WTC11 (cell line): ENCODE measurements around the gene SRCIN1. TPM values are rescaled to one million over a fixed set of nuclear protein-coding genes. Genes with fewer than 3 reads are reported as not detected.
A peak's percentile ranks its signal among the peaks of the same experiment; 100 is the strongest.
"Not testable (repeated sequence)": the region's sequence is repeated elsewhere in the genome, so short reads cannot be mapped to it uniquely, and the experiment has no call there.

Experiments used
- ATAC-seq: fragments of 200-7000 bp; cut with Tn5 transposase; 2 replicates; pipeline ENCODE4 v1.10.0; 2021; ENCODE audit warnings: mild to moderate bottlenecking, moderate library complexity
- CTCF ChIA-PET: fragments of 300-600 bp; sonication (Branson Sonifier 250); formaldehyde crosslinking; loops from one replicate; lab custom pipeline; 2021; ENCODE audit warnings: antibody characterized with exemption; lab: Charles Lee
- POLR2A ChIA-PET: fragments of 350-600 bp; sonication (Branson Sonifier 250); formaldehyde crosslinking; loops from one replicate; lab custom pipeline; 2021; ENCODE audit warnings: antibody characterized with exemption; lab: Charles Lee
- DNase-seq: peaks from one replicate; pipeline ENCODE4 v3.0.0; 2021; ENCODE audit warnings: low spot score
- H3K27ac Mint-ChIP-seq: 2 replicates; pipeline ENCODE4 v1.8.0; 2021; ENCODE audit warnings: mixed read lengths
- H3K27me3 Mint-ChIP-seq: 2 replicates; pipeline ENCODE4 v1.8.0; 2021; ENCODE audit warnings: low read depth, mild to moderate bottlenecking, moderate library complexity, mixed read lengths
- H3K36me3 Mint-ChIP-seq: 2 replicates; pipeline ENCODE4 v1.8.0; 2021; ENCODE audit warnings: mixed read lengths
- H3K4me1 Mint-ChIP-seq: 2 replicates; pipeline ENCODE4 v1.8.0; 2022; ENCODE audit warnings: mixed read lengths
- H3K4me3 Mint-ChIP-seq: 2 replicates; pipeline ENCODE4 v1.8.0; 2021; ENCODE audit warnings: mild to moderate bottlenecking, moderate library complexity, mixed read lengths
- H3K9me3 Mint-ChIP-seq: 2 replicates; pipeline ENCODE4 v1.8.0; 2021; ENCODE audit warnings: mixed read lengths
- FOXJ3 ChIP-seq: sonication (generic); formaldehyde crosslinking; IDR thresholded peaks from 2 replicates; pipeline ENCODE4 v1.9.0; 2021; ENCODE audit warnings: missing genetic modification reagents, mild to moderate bottlenecking, borderline replicate concordance
- KAT7 ChIP-seq: sonication (generic); formaldehyde crosslinking; IDR thresholded peaks from 2 replicates; pipeline ENCODE4 v1.8.1; 2023; ENCODE audit warnings: missing genetic modification reagents, mild to moderate bottlenecking, borderline replicate concordance
- ZNF232 ChIP-seq: sonication (generic); formaldehyde crosslinking; IDR thresholded peaks from 2 replicates; pipeline ENCODE4 v1.8.0; 2022; ENCODE audit warnings: mild to moderate bottlenecking, missing genetic modification reagents
- total RNA-seq: library from RNA; stranded (reverse); gene quantifications from 3 replicates; pipeline ENCODE4 v1.2.3, GENCODE V29; 2021
- TF ChIP-seq, protein P1 (sequence below): sonication (generic); formaldehyde crosslinking; IDR thresholded peaks from 2 replicates; pipeline ENCODE4 v1.8.0; 2023; ENCODE audit warnings: mild to moderate bottlenecking, missing genetic modification reagents
- TF ChIP-seq, protein P2 (sequence below): fragments of 200-600 bp; IDR thresholded peaks from 2 replicates; pipeline ENCODE4 v1.8.0; 2022; ENCODE audit warnings: antibody characterized with exemption

Gene SRCIN1
- total RNA-seq, 1 experiment from 2014 or later: 17.3 TPM

DNA sequence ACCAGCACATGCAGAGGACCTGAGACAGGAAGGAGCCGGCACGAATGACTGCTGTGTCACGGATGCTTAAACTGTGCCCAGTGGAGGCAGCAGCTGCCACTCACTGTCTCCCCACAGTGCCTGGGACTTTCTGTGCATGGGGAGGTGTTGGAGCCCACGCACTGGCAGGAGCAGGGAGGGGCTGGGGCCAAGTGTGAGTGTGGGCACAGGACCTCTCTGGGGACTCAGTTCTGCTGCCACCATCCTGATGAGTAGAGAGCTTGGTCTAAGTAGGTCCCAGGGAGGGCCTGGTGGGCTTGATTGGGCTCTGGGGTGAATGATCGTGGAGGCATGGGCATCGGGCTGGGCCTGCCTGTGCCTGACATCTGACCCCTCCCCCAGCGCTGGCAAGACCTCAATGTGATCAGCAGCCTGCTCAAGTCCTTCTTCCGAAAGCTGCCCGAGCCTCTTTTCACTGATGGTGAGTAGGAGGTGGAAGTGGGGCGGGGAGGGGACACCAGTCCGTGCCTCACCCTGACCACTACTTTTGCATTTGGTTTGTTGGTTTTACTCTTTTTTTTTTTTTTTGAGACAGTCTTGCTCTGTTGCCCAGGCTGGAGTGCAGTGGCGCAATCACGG lies 120.0 kb downstream of the SRCIN1 start:
- not testable (repeated sequence) for H3K27me3 Mint-ChIP-seq, H3K4me3 Mint-ChIP-seq, H3K9me3 Mint-ChIP-seq, ATAC-seq, DNase-seq
- Mint-ChIP-seq H3K36me3 (peaks cover 29% of the 10 kb centered on the region), H3K4me1 (peaks cover 20% of the 10 kb centered on the region), H3K27ac (0 out of 2 replicates have a peak overlapping the region, but pooled peaks have one; percentile 36)
- CTCF ChIA-PET: interaction anchor here (0.5 to 1.7 kb wide), 5 partner anchors 59 to 164 kb away, joined by 3 to 6 read pairs (median 3); no protein-coding TSS in a partner anchor
- POLR2A ChIA-PET: interaction anchor here (0.8 kb wide), 1 partner anchor 57 kb away, joined by 3 read pairs; no protein-coding TSS in a partner anchor

- peaks cover 30% of the 10 kb centered on the region for H3K36me3 Mint-ChIP-seq
- CTCF ChIA-PET: interaction anchor here (0.5 to 1.7 kb wide), 5 partner anchors 59 to 163 kb away, joined by 3 to 6 read pairs (median 3); no protein-coding TSS in a partner anchor
- peaks cover 20% of the 10 kb centered on the region for H3K4me1 Mint-ChIP-seq
- H3K9me3 Mint-ChIP-seq: no peaks in the 10 kb centered on the region
- peak overlapping the region; percentile 36 for H3K27ac Mint-ChIP-seq
- DNase-seq (no peak), ATAC-seq (no peak)
- no peaks in the 10 kb centered on the region for H3K27me3 Mint-ChIP-seq
- TF ChIP-seq KAT7 (CRISPR knock-in tag) (no peak), ZNF232 (no peak), FOXJ3 (CRISPR knock-in tag) (no peak)
- TF ChIP-seq, protein P1, sequence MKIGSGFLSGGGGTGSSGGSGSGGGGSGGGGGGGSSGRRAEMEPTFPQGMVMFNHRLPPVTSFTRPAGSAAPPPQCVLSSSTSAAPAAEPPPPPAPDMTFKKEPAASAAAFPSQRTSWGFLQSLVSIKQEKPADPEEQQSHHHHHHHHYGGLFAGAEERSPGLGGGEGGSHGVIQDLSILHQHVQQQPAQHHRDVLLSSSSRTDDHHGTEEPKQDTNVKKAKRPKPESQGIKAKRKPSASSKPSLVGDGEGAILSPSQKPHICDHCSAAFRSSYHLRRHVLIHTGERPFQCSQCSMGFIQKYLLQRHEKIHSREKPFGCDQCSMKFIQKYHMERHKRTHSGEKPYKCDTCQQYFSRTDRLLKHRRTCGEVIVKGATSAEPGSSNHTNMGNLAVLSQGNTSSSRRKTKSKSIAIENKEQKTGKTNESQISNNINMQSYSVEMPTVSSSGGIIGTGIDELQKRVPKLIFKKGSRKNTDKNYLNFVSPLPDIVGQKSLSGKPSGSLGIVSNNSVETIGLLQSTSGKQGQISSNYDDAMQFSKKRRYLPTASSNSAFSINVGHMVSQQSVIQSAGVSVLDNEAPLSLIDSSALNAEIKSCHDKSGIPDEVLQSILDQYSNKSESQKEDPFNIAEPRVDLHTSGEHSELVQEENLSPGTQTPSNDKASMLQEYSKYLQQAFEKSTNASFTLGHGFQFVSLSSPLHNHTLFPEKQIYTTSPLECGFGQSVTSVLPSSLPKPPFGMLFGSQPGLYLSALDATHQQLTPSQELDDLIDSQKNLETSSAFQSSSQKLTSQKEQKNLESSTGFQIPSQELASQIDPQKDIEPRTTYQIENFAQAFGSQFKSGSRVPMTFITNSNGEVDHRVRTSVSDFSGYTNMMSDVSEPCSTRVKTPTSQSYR (CRISPR knock-in tag): no peak
- H3K4me3 Mint-ChIP-seq: no peak overlapping the region
- POLR2A ChIA-PET: no interaction called here
Measured at GRCh38 chr17:38485146-38485468, 120.6 kb downstream of the SRCIN1 start.

GRCh38 chr17:38484242-38485145 lies 121.3 kb downstream of the SRCIN1 start:
- peaks cover 27% of the 10 kb centered on the region for H3K36me3 Mint-ChIP-seq
- POLR2A ChIA-PET, H3K4me3 Mint-ChIP-seq, H3K9me3 Mint-ChIP-seq, H3K27me3 Mint-ChIP-seq: not testable (repeated sequence)
- H3K27ac Mint-ChIP-seq: peak overlapping the region; percentile 71
- DNase-seq (peak; percentile 79), ATAC-seq (peak; percentile 94)
- TF ChIP-seq, protein P2, sequence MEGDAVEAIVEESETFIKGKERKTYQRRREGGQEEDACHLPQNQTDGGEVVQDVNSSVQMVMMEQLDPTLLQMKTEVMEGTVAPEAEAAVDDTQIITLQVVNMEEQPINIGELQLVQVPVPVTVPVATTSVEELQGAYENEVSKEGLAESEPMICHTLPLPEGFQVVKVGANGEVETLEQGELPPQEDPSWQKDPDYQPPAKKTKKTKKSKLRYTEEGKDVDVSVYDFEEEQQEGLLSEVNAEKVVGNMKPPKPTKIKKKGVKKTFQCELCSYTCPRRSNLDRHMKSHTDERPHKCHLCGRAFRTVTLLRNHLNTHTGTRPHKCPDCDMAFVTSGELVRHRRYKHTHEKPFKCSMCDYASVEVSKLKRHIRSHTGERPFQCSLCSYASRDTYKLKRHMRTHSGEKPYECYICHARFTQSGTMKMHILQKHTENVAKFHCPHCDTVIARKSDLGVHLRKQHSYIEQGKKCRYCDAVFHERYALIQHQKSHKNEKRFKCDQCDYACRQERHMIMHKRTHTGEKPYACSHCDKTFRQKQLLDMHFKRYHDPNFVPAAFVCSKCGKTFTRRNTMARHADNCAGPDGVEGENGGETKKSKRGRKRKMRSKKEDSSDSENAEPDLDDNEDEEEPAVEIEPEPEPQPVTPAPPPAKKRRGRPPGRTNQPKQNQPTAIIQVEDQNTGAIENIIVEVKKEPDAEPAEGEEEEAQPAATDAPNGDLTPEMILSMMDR: peak; percentile 76
- H3K4me1 Mint-ChIP-seq: peaks cover 20% of the 10 kb centered on the region
- CTCF ChIA-PET: interaction anchor here (1.0 to 1.7 kb wide), 6 partner anchors 25 to 162 kb away, joined by 3 to 6 read pairs (median 3); no protein-coding TSS in a partner anchor

DNA sequence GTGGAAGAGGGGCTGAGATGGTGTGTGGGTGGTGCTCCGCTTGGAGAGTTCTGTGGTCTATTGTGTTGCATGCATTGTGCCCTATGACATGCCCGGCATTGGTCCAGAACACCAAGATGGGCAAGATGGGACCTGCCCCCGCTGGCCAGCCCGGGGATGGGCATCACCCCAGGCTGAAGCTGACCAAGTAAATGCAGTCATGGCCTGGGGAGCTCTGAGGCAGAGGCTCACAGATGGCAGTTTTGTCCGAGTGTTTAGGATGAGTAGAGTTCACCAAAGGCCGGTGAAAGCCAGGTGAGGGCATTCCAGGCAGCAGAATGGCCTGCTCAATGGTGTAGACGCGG lies 123.1 kb downstream of the SRCIN1 start:
- CTCF ChIA-PET: interaction anchor here (1.2 to 1.5 kb wide), 2 partner anchors 27 to 39 kb away, joined by 4 to 6 read pairs; no protein-coding TSS in a partner anchor
- Mint-ChIP-seq H3K27ac (peak overlapping the region; percentile 79; the same call in 1 of the 2 replicates), H3K4me1 (peaks cover 20% of the 10 kb centered on the region), H3K36me3 (peaks cover 25% of the 10 kb centered on the region)
- not testable (repeated sequence) for H3K4me3 Mint-ChIP-seq, DNase-seq, ATAC-seq, H3K9me3 Mint-ChIP-seq, H3K27me3 Mint-ChIP-seq
- POLR2A ChIA-PET: interaction anchor here (0.6 to 1.0 kb wide), 2 partner anchors 23 to 71 kb away, joined by 3 to 4 read pairs; no protein-coding TSS in a partner anchor

DNA sequence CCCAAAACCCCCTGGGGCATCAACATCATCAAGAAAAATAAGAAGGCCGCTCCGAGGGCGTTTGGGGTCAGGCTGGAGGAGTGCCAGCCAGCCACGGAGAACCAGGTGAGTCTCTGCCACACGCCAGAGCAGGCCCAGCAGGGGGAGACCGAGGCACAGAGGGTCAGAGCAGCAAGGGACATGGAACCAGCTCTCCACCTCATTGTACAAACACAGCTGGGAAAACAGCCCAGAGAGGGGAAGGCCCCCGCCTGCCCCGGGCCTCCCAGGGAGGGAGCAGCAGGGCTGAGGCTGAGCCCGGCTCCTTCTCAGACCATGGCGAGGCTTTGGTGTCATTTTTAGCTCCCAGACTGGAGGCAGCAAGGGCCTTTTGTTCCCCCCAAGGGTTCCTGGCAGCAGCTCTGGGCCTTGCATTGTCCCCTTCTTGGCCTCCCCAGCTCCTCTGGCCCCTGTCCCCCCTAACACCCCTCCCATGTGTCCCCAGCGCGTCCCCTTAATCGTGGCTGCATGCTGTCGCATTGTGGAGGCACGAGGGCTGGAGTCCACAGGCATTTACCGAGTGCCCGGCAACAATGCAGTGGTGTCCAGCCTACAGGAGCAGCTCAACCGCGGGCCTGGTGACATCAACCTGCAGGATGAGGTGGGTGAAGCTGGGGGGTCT lies 123.6 kb downstream of the SRCIN1 start:
- Mint-ChIP-seq H3K4me1 (peaks cover 20% of the 10 kb centered on the region), H3K36me3 (peaks cover 23% of the 10 kb centered on the region)
- POLR2A ChIA-PET: interaction anchor here (0.6 to 1.0 kb wide), 2 partner anchors 23 to 70 kb away, joined by 3 to 4 read pairs; no protein-coding TSS in a partner anchor
- CTCF ChIA-PET: interaction anchor here (1.2 to 1.5 kb wide), 3 partner anchors 26 to 39 kb away, joined by 3 to 6 read pairs (median 4); no protein-coding TSS in a partner anchor
- DNase-seq, ATAC-seq, H3K9me3 Mint-ChIP-seq, H3K27me3 Mint-ChIP-seq, H3K27ac Mint-ChIP-seq, H3K4me3 Mint-ChIP-seq: not testable (repeated sequence)

Other genes with a start within 250 kb of the SRCIN1 start
- gene ARHGAP23, start 177.5 kb downstream of the SRCIN1 start, total RNA-seq: 49.1 to 66.0 TPM (median 56.6 TPM) in 3 replicates
- 8.7 to 12.3 TPM (median 9.0 TPM) in 3 replicates for gene EPOP, start 69.0 kb upstream of the SRCIN1 start, total RNA-seq
- 34.4 to 48.0 TPM (median 36.6 TPM) in 3 replicates for gene MLLT6, start 99.3 kb upstream of the SRCIN1 start, total RNA-seq
- 12.1 to 15.7 TPM (median 15.6 TPM) in 3 replicates for gene CISD3, start 124.4 kb upstream of the SRCIN1 start, total RNA-seq
- gene PCGF2, start 142.4 kb upstream of the SRCIN1 start, total RNA-seq: 102 to 111 TPM (median 104 TPM) in 3 replicates
- gene PSMB3, start 146.8 kb upstream of the SRCIN1 start, total RNA-seq: 266 to 273 TPM (median 266 TPM) in 3 replicates
- 54.0 to 61.9 TPM (median 57.3 TPM) in 3 replicates for gene PIP4K2B, start 193.6 kb upstream of the SRCIN1 start, total RNA-seq
- 16.1 to 17.3 TPM (median 17.1 TPM) in 3 replicates for gene CWC25, start 219.4 kb upstream of the SRCIN1 start, total RNA-seq
- 1,832 to 2,028 TPM (median 1,945 TPM) in 3 replicates for gene RPL23, start 247.8 kb upstream of the SRCIN1 start, total RNA-seq